HG03342 (cell line): ENCODE results near the gene RALB.

Experiments used
- ATAC-seq: cut with Tn5 transposase; IDR thresholded peaks from one replicate; pipeline ENCODE4 v1.9.1; 2021; ENCODE audit warnings: mild to moderate bottlenecking, moderate library complexity; ENCODE audit not compliant: unreplicated experiment

Gene RALB

GRCh38 chr2:120252225-120253020, at the start of gene RALB:
RALB (plus strand) TSS chr2:120252852; CDS start chr2:120278665, 25,813 bp downstream.
- peak; percentile 92 for ATAC-seq

DNA sequence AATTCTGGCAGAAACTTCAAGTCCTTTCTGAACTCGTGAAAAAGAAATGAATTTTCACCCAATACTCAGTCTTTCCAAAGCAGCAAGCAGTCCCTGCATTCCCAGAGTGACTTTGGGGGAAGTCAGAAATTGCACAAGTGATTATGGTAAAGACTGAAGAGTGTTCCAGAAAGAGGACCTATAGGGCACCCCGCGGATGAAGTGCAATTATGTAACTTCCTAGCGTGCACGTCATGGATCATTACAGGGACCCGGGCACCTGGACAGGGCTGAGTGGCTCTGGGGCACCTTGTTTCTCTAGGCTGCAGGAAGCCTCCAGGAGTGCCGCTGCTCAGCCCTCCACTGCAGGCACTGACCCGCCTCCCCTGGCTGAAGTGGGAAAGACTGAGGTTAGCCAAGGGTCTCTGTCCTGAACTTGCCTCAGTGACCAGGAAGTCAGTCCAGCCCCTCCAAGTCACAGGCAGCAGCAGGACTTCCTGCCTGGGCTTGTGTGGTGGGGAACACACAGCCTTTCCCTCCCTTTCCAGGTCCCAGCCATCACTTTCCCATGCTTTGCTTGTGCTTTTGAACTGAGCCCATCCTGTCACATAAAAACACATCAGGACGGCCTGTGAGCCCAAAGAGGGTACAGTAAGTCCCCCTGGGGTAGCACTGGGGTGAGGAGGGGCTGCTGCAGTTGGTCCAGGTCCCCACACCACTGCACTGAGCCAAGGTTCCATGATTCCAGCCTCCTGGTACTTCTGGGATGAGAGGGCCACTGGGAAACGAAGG, 49.2 kb upstream of the RALB start:
- no peak for ATAC-seq

DNA sequence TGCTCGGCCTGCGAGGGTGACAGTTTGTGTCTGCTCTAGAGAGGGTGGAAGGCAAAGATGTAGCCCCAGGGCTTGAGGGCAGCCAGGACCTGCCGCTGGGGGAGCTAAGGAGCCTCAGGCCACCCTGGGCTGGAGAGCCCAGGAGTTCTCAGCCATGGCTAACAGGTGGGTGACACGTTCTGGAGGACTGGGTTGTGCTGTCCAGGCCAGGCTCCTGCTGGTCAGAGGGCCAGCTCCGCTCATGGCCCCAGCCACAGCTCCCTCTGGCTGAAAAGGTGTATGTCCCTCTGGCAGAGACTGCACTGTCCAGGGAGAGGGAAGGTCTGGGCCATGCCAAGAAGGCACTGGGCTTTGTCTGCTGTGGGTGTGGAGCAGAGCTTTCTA, 48.6 kb upstream of the RALB start:
- ATAC-seq: no peak

DNA sequence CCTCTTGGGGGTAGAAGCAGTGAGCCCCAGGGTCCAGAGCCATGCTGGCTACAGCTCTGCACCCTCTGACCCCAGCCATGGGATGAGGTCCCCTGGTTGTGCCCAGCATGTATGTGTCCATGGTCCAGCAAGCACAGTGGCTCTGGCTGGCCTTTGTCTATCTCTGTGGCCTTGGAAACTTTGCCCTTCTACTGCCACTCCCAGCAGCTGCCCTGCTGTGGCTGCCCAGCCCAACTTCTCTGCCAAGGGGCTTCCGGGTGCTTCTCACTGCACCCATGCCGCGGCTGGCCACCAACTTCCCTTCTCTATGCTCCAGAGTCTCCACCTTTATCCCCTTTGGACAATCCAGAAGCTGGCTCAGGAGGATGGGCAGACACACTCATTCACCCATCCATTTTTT, 48.2 kb upstream of the RALB start:
- ATAC-seq: no peak

DNA sequence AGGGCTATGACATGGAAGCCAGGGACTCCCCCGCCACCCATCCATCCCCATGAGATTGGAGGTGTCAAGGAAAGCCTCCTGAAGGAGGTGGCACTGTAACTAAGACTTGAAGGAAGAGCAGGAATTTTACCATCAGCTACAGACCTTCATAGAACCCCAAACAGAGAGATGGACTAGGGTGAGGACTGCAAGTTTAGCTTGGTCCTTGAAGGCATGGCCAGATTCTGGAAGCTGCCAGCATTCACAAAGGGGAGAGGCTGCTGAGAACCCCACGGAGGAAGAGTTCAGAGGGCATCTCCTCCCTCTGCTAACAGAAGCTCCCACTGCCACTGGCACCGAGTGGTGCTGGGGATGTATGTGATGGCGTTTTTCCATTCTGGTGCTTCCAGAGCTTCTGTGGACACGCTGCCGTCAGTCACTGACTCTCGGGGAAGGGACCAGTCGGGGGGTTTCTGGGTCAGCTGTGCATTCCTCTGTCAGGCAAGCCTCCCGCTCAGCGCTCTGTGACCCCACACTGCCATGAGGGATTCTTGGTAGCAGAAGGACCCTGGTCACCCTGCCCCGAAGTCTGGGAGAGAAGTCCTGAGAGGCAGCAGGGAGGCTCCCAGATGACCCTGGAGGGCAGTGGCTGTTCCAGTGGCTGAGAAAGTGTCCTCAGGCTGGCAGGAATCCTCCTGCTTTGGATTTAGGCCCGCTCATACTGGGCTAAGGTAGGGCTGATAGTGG, 47.5 kb upstream of the RALB start:
- ATAC-seq: no peak

DNA sequence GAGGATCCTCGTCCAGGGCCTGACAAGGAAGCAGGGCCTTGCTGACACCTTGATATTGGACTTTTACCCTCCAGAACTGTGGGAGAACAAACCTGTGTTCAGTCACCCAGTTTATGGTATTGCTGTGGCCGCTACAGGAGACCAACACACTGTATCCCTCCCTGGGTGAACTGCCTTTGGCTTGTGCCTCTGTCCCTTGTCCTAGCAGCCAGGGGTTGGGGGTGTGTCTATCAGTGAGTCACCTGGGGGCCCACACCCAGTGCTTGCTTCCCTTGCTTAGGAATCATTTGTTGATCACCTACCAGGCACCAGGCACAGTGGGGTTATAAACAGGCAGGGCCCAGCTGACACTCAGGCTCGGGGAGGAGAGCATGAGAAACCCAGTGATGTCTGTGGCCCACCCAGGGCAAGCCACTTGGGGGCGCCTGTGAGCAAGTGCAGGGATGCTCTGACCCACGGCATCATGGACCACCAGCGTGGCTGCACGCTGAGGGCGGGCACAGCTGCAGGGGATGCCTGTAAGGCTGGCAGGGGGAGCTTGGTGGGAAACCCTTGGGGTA, 46.5 kb upstream of the RALB start:
- peak; percentile 52 for ATAC-seq

GRCh38 chr2:120208381-120209353, 44.0 kb upstream of the RALB start:
- ATAC-seq: no peak

GRCh38 chr2:120209427-120210269, 43.0 kb upstream of the RALB start:
- no peak for ATAC-seq

GRCh38 chr2:120210270-120210693, 42.4 kb upstream of the RALB start:
- no peak for ATAC-seq

DNA sequence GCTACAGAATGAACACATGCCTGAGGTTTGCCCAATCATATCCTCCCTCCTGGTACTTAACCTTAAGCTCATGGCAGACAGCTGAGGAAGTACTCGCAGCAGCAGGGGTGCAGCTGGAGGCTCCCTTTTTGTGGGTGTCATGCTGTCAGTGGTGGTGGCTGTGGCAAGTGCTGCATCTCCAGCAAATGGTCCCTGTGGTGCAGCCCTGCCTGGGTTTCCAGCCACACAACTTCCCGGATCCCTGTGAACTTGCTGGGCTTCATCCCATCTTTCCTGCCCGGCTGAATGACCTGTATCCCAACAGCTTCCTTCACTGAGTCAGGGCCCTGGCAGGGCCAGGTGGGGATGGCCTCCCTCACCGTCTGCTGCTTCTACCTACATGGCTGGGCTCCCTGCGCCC, 34.5 kb upstream of the RALB start:
- ATAC-seq: no peak

DNA sequence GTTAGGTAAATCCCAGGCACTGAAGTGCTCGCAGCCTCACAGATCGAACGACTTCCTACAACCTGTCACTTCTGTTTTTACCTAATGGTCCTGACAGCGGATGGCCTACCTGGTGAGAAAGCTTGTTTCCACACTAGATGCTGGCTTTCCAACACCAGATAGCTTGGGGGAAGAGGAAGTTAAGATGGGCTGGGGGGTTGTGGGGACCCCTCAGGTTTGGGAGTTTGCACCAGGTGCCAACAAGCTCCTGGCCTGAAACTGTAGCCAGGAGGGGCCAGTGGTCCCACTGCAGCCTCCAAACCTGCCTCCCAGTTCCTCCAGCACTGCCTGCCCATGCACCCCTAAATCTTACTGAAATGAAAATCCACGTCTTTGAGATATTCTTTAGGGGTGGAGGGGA, 33.4 kb upstream of the RALB start:
- ATAC-seq: no peak

- no peak for ATAC-seq
Measured at GRCh38 chr2:120219766-120220165, 32.9 kb upstream of the RALB start.

DNA sequence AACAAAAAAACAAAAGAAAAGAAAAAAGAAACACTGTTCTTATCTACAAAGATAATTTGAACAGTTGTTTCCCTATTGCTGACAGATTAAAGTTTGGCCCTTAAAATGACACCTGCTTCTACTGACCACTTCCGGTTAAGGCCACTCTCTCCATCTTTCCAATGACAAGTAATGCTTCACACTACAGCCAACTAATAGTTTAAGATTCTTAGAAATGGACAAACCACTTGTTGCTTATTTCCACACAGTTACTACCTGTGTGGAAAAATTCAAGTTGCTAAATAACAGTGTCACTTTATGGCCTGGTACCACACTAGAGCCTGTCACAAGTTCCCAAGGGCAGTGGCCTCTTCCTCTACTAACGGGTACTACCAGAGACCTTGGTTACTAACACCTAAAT, 31.9 kb upstream of the RALB start:
- no peak for ATAC-seq

- no peak for ATAC-seq
Measured at GRCh38 chr2:120221616-120222015, 31.0 kb upstream of the RALB start.

DNA sequence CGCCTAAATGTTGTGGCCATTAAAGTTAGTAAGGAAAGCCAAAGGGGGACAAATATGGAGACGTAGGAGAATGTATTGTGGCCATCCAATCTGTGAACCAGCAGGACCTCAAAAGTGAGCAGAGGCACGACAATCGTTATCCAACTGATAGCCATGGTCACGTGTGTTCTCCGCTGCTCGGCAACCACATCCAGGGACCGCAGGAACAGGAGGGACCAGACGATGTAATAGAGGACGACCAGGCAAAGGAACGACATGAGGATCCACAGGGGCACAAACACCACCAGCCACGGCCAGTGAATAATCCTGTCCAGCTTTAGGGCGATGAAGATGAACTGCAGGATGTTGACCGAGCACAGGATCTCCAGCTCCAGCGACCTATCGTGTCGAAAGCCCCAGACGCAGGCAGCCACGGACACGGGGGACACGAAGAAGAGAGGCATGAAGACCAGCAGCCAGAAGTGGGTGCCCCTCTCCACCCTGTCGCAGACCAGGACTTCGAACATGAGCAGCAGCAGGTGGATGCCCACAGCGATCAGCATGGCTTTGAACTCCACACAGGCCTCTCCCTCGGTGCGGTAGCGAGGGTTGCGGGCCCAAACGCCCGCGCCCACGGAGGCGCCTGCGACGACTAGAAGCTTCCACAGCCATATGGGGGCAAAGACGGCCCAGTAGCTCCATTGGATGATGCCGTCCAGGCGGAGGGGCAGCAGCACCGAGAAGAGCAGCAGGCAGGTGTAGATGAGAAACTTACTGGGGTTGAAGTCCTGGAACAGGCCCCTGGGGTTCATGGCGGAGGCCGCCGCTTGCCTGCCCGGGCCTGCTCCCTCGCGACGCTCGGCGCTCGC, 30.2 kb upstream of the RALB start:
- no peak for ATAC-seq

- ATAC-seq: peak; percentile 73
Measured at GRCh38 chr2:120223034-120223912, 29.4 kb upstream of the RALB start, which contains the start of gene TMEM185B. TMEM185B (minus strand) TSS chr2:120223400; CDS start chr2:120222976, 424 bp downstream.

DNA sequence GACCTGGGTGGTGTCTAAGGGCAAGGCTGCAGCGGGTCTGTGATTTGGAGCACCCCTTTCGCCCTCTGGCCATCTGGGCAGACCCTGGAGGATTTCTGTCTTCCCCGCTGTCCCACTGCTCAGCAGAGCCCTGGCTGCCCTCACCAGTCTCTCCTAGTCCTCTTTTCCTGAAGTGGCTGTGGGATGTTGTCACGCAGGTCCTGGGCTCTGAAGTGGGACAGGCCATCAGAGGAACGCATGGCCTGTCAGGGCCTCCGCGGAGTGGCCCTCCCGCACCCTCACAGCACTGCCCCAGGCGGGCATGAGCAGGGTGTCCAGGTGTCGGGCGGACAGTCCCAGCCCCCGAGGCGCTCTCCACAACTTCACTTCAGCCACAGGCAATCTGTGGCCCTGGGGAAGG, 28.4 kb upstream of the RALB start:
- ATAC-seq: no peak
